GM18507 (cell line): ENCODE data around the gene TCAP.

Source experiments
- DNase-seq: peaks from one replicate; pipeline ENCODE4 v3.0.0; 2011; ENCODE audit warnings: low read depth; ENCODE audit not compliant: insufficient read length; ENCODE audit errors: extremely low spot score
- FAIRE-seq: peaks from 2 replicates; lab custom pipeline; 2011; peaks lifted over from hg19 to GRCh38; lab: Jason Lieb, UNC

Gene TCAP

DNA sequence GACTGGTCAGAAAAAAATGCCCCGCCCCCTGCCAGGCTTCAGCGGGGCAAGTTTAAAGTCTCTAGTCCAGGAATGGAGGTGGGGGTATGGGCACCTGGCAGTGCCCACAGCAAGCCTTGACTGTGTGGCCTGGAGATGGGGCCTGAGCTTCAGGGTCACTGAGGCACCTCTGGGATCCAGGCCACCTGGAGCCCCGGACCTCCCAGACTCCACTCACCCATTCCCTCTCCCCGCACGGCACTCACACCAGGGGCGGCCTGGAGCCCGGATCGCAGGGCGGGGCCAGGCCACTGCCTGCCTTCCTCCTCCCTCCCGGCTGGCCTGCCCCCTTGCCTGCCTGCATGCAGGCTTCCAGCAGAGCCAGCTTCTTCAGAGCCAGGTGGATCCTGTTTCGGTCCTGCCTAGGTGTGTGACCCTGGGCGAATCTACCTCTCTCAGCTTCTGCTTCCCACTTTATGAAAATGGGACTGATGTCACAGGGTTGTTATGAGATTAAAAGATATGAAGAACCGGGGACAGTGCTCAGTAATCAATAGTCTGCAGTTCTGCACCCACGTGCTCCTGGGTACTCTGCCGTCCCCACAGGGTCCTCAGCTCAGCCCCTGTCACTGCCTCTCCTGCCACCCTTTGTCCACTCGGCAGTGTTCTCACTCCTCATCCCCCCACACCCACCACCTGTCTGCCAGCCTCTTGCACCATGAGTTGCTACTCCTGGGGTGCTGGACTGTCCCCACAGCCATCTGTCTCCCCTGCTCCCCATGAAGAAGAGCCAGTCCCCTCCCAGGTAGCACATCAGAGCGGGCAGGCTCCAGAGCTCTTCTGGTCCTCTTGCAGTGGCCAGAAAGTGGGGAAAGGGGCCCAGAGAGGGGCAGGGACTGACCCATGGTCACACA lies 1.2 kb upstream of the TCAP start:
- DNase-seq (no peak), FAIRE-seq (no peak)

DNA sequence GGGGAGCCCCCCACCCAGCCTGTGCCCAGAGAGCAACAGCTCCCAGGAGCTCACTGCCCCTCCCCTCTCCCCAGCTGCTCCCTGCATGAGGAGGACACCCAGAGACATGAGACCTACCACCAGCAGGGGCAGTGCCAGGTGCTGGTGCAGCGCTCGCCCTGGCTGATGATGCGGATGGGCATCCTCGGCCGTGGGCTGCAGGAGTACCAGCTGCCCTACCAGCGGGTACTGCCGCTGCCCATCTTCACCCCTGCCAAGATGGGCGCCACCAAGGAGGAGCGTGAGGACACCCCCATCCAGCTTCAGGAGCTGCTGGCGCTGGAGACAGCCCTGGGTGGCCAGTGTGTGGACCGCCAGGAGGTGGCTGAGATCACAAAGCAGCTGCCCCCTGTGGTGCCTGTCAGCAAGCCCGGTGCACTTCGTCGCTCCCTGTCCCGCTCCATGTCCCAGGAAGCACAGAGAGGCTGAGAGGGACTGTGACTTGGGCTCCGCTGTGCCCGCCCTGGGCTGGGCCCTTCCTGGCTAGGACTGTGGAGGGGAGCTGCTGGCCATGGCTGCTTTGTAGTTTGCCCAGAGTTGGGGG lies 584 bp downstream of the TCAP start:
- no peak for FAIRE-seq
- DNase-seq: no peak

GRCh38 chr17:39666231-39666600 lies 1.1 kb downstream of the TCAP start:
- DNase-seq: no peak
- FAIRE-seq: no peak

GRCh38 chr17:39666601-39667261 lies 1.6 kb downstream of the TCAP start:
- FAIRE-seq: no peak
- DNase-seq: no peak

GRCh38 chr17:39667262-39667944 lies 2.3 kb downstream of the TCAP start:
- DNase-seq (no peak), FAIRE-seq (no peak)

DNA sequence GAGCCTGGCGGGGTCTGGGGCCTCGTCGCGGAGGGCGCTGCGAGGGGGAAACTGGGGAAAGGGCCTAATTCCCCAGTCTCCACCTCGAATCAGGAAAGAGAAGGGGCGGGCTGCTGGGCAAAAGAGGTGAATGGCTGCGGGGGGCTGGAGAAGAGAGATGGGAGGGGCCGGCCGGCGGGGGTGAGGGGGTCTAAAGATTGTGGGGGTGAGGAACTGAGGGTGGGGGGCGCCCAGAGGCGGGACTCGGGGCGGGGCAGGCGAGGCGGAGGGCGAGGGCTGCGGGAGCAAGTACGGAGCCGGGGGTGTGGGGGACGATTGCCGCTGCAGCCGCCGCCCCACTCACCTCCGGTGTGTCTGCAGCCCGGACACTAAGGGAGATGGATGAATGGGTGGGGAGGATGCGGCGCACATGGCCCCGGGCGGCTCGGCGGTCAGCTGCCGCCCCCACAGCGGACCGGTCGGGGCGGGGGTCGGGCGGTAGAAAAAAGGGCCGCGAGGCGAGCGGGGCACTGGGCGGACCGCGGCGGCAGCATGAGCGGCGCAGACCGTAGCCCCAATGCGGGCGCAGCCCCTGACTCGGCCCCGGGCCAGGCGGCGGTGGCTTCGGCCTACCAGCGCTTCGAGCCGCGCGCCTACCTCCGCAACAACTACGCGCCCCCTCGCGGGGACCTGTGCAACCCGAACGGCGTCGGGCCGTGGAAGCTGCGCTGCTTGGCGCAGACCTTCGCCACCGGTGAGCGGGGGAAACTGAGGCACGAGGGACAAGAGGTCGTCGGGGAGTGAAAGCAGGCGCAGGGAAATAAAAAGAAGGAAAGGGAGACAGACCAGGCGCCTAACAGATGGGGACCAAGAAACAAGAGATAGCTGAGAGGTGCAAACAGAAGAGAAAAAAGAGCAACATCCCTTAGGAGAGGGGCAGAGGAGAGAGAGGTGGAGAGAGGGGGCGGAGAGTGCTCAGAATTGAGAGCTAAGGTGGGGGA lies 3.1 kb downstream of the TCAP start, which contains the start of gene PNMT:
TSS of gene PNMT (plus strand) at position 509 of the 980 bp plus-strand sequence. CDS start at position 532, 23 bp downstream.
- peak; percentile 63 for DNase-seq
- peak; percentile 77 for FAIRE-seq

DNA sequence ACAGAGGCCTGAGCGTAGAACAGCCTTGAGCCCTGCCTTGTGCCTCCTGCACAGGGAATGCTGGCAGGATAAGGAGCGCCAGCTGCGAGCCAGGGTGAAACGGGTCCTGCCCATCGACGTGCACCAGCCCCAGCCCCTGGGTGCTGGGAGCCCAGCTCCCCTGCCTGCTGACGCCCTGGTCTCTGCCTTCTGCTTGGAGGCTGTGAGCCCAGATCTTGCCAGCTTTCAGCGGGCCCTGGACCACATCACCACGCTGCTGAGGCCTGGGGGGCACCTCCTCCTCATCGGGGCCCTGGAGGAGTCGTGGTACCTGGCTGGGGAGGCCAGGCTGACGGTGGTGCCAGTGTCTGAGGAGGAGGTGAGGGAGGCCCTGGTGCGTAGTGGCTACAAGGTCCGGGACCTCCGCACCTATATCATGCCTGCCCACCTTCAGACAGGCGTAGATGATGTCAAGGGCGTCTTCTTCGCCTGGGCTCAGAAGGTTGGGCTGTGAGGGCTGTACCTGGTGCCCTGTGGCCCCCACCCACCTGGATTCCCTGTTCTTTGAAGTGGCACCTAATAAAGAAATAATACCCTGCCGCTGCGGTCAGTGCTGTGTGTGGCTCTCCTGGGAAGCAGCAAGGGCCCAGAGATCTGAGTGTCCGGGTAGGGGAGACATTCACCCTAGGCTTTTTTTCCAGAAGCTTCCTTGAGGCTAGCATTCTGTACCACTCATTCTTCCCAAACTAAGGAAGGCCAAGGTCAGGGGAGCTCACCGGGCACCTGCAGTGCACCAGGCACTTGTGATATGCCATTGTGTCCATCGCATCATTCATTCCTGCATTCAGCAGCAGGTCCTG lies 5.0 kb downstream of the TCAP start:
- no peak for FAIRE-seq
- no peak for DNase-seq

DNA sequence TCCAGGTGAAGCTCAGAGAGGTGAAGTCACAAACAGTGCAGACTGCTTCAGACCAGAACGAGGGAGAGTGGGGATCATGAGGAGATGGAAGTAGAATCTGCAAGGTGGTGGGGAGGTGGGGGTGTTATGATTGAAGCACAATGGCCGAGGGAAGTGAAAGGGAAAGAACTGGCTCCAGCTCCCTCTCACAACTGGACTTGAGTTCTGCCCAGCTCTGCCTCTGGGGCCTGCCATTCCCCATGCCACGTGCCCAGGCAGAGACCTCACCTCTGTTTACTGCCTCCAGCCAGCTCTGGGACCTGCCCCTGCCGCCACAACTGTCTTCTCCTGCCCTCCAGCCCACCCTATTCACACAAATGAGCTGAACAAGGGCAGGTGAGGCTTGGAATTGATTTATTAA lies 5.6 kb downstream of the TCAP start:
- FAIRE-seq: no peak
- DNase-seq: no peak

DNA sequence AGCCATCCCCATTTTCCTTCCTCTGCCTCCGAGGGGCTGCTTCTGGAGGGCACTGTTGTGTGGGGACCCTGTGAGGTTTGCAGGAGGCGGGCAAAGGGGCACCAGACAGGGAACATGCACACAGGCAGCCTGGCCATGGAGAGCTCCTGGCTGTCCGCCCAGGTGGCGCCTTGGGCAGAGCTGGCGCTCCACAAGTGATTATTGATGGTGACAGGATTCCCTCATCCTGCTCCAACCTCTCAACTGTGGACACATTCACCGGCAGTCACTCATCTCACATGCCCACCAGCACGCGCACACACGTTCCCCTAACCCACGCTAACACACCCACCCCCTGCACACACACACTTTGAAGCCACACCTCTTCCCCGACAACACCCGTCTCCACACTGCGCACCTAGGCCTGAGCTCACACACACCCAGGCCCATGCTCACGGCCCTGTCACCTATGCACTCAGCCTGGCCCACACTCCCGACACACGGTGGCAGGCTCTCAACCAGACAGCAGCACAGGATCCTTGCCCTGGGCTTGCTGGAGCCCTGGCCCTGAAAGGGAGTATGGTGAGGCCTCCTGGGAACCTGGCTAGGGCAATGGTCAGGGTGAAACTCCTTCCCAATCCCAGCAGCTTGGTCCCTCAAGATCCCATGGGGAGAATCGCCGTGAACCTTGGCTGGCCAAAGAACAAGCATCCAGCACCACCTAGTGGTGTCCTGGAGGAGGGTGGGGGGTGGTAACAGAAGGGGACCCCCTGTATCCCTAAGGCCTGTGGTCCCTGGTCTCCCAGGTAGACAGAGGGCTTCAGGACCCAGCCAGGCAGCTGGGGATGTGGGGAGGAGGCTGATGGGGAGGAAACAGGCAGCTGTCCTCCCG lies 6.7 kb downstream of the TCAP start:
- DNase-seq: no peak
- FAIRE-seq: peak; percentile 55

- DNase-seq: no peak
- no peak for FAIRE-seq
These were observed 7.6 kb downstream of the TCAP start for GRCh38 chr17:39672522-39673334.

GRCh38 chr17:39673335-39674081 lies 8.4 kb downstream of the TCAP start:
- no peak for FAIRE-seq
- DNase-seq: no peak

- DNase-seq (no peak), FAIRE-seq (no peak)
These were observed 9.0 kb downstream of the TCAP start for GRCh38 chr17:39674179-39674578.

GRCh38 chr17:39674702-39675389 lies 9.7 kb downstream of the TCAP start:
- no peak for DNase-seq
- peak; percentile 78 for FAIRE-seq

DNA sequence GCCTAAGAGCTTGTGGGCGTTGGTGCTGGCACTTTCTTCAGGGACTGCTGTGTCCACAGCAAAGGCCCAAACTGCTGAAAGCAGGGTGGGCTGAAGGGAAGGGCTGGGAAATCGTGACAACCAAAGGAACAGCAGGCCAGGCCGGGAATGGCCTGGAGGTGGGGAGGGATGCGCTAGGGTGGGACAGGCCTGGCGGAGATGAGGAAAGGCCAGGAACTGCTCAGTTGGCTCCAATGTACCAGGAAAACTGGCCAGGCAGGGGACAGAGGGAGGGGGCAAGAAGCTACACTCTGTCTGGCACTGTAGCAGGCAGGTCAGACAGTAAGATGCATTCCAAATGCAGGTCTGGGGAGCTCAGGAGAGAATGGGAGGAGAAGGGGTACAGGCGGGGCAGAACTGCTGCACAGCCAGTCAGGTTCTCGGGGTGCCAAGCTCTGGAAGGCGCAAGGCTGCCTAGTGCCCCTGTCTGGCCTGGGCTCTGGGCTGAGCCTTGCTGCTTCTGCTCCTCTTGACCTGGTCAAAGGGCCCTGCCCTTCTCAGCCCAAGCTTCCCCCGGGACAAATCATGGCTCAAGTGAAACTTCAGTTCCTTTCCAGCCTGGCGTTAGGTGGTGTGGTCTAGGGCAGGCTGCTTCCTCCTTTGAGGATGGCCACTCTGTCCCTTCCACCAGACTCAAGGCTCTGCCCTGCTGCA lies 10.4 kb downstream of the TCAP start:
- peak; percentile 62 for FAIRE-seq
- no peak for DNase-seq
